ENCODE data around the gene SEPTIN12. TPM values are rescaled to one million over a fixed set of nuclear protein-coding genes. Genes with fewer than 3 reads are reported as not detected.

Gene SEPTIN12
- total and polyA plus RNA-seq, 11 donors, result 0.32 TPM; not detected in 10

DNA sequence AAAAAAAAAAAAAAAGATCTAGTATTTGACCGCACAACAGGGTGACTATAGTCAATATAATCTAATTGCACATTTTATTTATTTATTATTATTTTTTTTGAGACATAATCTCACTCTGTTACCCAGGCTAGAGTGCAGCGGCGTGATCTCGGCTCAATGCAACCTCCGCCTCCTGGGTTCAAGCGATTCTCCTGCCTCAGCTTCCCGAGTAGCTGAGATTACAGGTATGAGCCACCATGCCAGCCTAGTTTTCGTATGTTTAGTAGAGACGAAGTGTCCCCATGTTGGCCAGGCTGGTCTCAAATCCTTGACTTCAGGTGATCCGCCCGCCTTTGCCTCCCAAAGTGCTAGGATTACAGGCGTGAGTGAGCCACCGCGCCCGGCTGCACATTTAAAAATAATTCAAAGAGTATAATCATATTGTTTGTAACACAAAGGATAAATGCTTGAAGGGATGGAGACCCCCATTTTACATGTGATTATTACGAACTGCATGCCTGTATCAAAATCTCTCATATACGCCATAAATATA, 54.9 kb downstream of the SEPTIN12 start:
- 31 to 47% (median 41%) methylated on average over 17 of the region's 17 CpGs for WGBS, 4 donors
- no peak for TF ChIP-seq POLR2A (IDR thresholded peaks at IDR 0.05)
- TF ChIP-seq, protein P1, sequence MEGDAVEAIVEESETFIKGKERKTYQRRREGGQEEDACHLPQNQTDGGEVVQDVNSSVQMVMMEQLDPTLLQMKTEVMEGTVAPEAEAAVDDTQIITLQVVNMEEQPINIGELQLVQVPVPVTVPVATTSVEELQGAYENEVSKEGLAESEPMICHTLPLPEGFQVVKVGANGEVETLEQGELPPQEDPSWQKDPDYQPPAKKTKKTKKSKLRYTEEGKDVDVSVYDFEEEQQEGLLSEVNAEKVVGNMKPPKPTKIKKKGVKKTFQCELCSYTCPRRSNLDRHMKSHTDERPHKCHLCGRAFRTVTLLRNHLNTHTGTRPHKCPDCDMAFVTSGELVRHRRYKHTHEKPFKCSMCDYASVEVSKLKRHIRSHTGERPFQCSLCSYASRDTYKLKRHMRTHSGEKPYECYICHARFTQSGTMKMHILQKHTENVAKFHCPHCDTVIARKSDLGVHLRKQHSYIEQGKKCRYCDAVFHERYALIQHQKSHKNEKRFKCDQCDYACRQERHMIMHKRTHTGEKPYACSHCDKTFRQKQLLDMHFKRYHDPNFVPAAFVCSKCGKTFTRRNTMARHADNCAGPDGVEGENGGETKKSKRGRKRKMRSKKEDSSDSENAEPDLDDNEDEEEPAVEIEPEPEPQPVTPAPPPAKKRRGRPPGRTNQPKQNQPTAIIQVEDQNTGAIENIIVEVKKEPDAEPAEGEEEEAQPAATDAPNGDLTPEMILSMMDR (IDR thresholded peaks at IDR 0.05), result no peak
- no peaks in the 10 kb centered on the region for H3K27me3 ChIP-seq
- no peak for ATAC-seq
- peaks cover 0 to 17% (median 15%) of the 10 kb centered on the region in 12 donors for H3K4me1 ChIP-seq
- H3K36me3 ChIP-seq, result peaks cover 0 to 28% (median 17%) of the 10 kb centered on the region in 9 donors
- no peaks in the 10 kb centered on the region for H3K9me3 ChIP-seq
- intact Hi-C loops (cut with DNase I), result loop anchor here in 5 of 10 donors (5.0 to 10.0 kb wide), 4 partner anchors 36 to 224 kb away; partner anchors contain the start of gene SEC14L5 (in 3 of the 5)
- H3K27ac ChIP-seq, result peak overlapping the region in 8 of 12 donors; percentile 63 to 90 (median 84)
- no peak for DNase-seq
- peak overlapping the region; percentile 61 to 99 (median 91) for H3K4me3 ChIP-seq

DNA sequence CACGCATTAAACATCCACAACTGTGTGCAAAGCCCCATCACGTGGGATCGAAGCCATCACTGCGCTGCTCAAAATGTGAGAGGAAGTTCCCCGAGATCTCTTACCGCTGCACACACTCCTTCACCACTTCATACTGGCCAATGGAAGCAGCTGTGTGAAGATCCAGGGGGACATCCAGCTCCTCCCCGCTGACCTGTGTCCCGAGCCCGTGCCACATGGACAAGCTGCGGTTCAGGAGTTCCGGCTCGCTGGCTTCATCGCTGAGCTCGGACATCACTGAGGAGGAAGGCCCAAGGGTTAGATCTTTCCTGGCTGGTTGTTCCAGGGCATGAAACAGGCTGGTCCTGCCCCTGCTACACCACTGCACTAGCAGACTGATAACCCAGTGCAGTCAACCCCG, 58.3 kb downstream of the SEPTIN12 start:
- Histone ChIP-seq H3K36me3 (peaks cover 0 to 61% (median 42%) of the 10 kb centered on the region in 9 donors), H3K9me3 (no peaks in the 10 kb centered on the region), H3K27me3 (no peaks in the 10 kb centered on the region), H3K27ac (no peak overlapping the region), H3K4me3 (no peak overlapping the region), H3K4me1 (peaks cover 0 to 11% (median 8%) of the 10 kb centered on the region in 12 donors)
- DNase-seq (no peak), ATAC-seq (no peak)
- intact Hi-C loops (cut with DNase I), result loop anchor here in 5 of 10 donors (5.0 to 10.0 kb wide), 4 partner anchors 33 to 227 kb away; partner anchors contain the start of gene SEC14L5 (in 3 of the 5)
- no peak for TF ChIP-seq POLR2A (IDR thresholded peaks at IDR 0.05)
- WGBS, 4 donors, result 94 to 98% (median 95%) methylated on average over 15 of the region's 15 CpGs

DNA sequence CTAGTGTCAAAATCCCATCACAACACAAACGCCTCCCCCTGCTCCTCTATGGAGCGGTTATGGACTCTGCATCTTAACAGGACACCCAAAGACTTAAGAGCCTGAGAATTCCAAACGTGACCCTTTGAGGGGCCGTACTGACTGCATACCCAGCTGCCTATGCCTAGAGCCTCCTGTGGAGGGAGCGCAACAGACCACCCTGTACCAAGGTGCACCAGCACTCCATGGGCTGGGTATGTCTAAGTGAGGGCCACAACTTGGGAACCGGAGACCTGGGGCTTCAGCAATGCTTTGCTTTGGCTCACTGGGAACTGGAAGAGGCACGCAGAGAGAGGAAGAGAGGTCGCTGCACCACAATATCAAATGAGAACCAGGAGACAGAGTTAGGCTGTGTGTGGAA, 59.5 kb downstream of the SEPTIN12 start:
- ATAC-seq, result no peak

More for the DNA sequence above, 59.5 kb downstream of the SEPTIN12 start:
- H3K9me3 ChIP-seq, result no peaks in the 10 kb centered on the region
- H3K4me3 ChIP-seq, result no peak overlapping the region
- no peak overlapping the region for H3K27ac ChIP-seq
- 93 to 97% (median 95%) methylated on average over 8 of the region's 8 CpGs for WGBS, 4 donors
- intact Hi-C loops (cut with DNase I), result no loop called here
- DNase-seq, result no peak
- H3K4me1 ChIP-seq, result peaks cover 0 to 10% (median 6%) of the 10 kb centered on the region in 12 donors
- peaks cover 0 to 70% (median 53%) of the 10 kb centered on the region in 9 donors for H3K36me3 ChIP-seq
- no peaks in the 10 kb centered on the region for H3K27me3 ChIP-seq
- TF ChIP-seq POLR2A (IDR thresholded peaks at IDR 0.05), result no peak
- TF ChIP-seq, protein P1 (IDR thresholded peaks at IDR 0.05), result no peak

Other genes starting within 250 kb of the SEPTIN12 start
- 10 to 100 TPM; 44.6 to 51.1 (median 46.4) TPM for gene CDIP1, start 249.6 kb downstream of the SEPTIN12 start, total RNA-seq
- 10 to 100 TPM; 33.3 to 44.6 TPM for gene CDIP1, start 249.6 kb downstream of the SEPTIN12 start, polyA plus RNA-seq
- under 1 TPM in 7 of 9 donors, not detected in 2; 0.05 to 0.19 (median 0.15) TPM for gene C16orf96, start 232.0 kb downstream of the SEPTIN12 start, total RNA-seq
- gene C16orf96, start 232.0 kb downstream of the SEPTIN12 start, polyA plus RNA-seq, result under 1 TPM; 0.01 to 0.04 TPM
- gene UBALD1, start 173.5 kb downstream of the SEPTIN12 start, total RNA-seq, result 10 to 100 TPM in 8 of 9 donors, 1 to 10 TPM in 1; 9.1 to 38.9 (median 18.7) TPM
- 10 to 100 TPM; 23.7 to 33.9 TPM for gene UBALD1, start 173.5 kb downstream of the SEPTIN12 start, polyA plus RNA-seq
- gene MGRN1, start 163.5 kb downstream of the SEPTIN12 start, total RNA-seq, result 10 to 100 TPM; 28.5 to 75.0 (median 42.0) TPM
- 10 to 100 TPM; 17.9 to 36.9 TPM for gene MGRN1, start 163.5 kb downstream of the SEPTIN12 start, polyA plus RNA-seq
- gene NUDT16L1, start 94.8 kb downstream of the SEPTIN12 start, total RNA-seq, result 10 to 100 TPM; 33.1 to 65.2 (median 46.4) TPM
- 10 to 100 TPM; 47.5 to 51.0 TPM for gene NUDT16L1, start 94.8 kb downstream of the SEPTIN12 start, polyA plus RNA-seq
- 10 to 100 TPM in 2 of 9 donors, 1 to 10 TPM in 7; 5.1 to 12.5 (median 8.6) TPM for gene ANKS3, start 54.1 kb downstream of the SEPTIN12 start, total RNA-seq
- 10 to 100 TPM in 1 of 2 donors, 1 to 10 TPM in 1; 9.8 to 12.7 TPM for gene ANKS3, start 54.1 kb downstream of the SEPTIN12 start, polyA plus RNA-seq
- 1 to 10 TPM in 3 of 9 donors, under 1 TPM in 6; 0.34 to 3.4 (median 0.70) TPM for gene DNAAF8, start 53.8 kb downstream of the SEPTIN12 start, total RNA-seq
- 1 to 10 TPM; 1.7 TPM for gene DNAAF8, start 53.8 kb downstream of the SEPTIN12 start, polyA plus RNA-seq
- 10 to 100 TPM in 1 of 9 donors, 1 to 10 TPM in 8; 4.8 to 11.6 (median 6.5) TPM for gene ZNF500, start 21.2 kb downstream of the SEPTIN12 start, total RNA-seq
- gene ZNF500, start 21.2 kb downstream of the SEPTIN12 start, polyA plus RNA-seq, result 1 to 10 TPM; 5.7 to 7.1 TPM
- not detected for gene SMIM22, start 7.0 kb upstream of the SEPTIN12 start, total RNA-seq
- gene SMIM22, start 7.0 kb upstream of the SEPTIN12 start, polyA plus RNA-seq, result not detected
- 100 to 1,000 TPM in 4 of 9 donors, 10 to 100 TPM in 5; 58.4 to 167 (median 95.0) TPM for gene ROGDI, start 14.3 kb upstream of the SEPTIN12 start, total RNA-seq
- gene ROGDI, start 14.3 kb upstream of the SEPTIN12 start, polyA plus RNA-seq, result 100 to 1,000 TPM in 1 of 2 donors, 10 to 100 TPM in 1; 43.4 to 134 TPM
- gene GLYR1, start 58.9 kb upstream of the SEPTIN12 start, total RNA-seq, result 10 to 100 TPM; 54.3 to 96.6 (median 75.8) TPM
- gene GLYR1, start 58.9 kb upstream of the SEPTIN12 start, polyA plus RNA-seq, result 10 to 100 TPM; 51.3 to 67.2 TPM
- gene UBN1, start 59.1 kb upstream of the SEPTIN12 start, total RNA-seq, result 10 to 100 TPM; 25.0 to 77.9 (median 32.7) TPM
- 10 to 100 TPM; 20.3 to 34.2 TPM for gene UBN1, start 59.1 kb upstream of the SEPTIN12 start, polyA plus RNA-seq
- gene PPL, start 148.8 kb upstream of the SEPTIN12 start, total RNA-seq, result 10 to 100 TPM in 3 of 9 donors, 1 to 10 TPM in 6; 6.4 to 23.8 (median 8.3) TPM
- 1 to 10 TPM; 4.3 to 5.1 TPM for gene PPL, start 148.8 kb upstream of the SEPTIN12 start, polyA plus RNA-seq
- 10 to 100 TPM in 5 of 9 donors, 1 to 10 TPM in 4; 1.6 to 25.4 (median 11.6) TPM for gene SEC14L5, start 170.0 kb upstream of the SEPTIN12 start, total RNA-seq
- 1 to 10 TPM in 1 of 2 donors, under 1 TPM in 1; 0.11 to 5.0 TPM for gene SEC14L5, start 170.0 kb upstream of the SEPTIN12 start, polyA plus RNA-seq
- 10 to 100 TPM in 3 of 9 donors, 1 to 10 TPM in 6; 3.8 to 14.6 (median 8.9) TPM for gene NAGPA, start 245.6 kb upstream of the SEPTIN12 start, total RNA-seq
- 1 to 10 TPM; 6.4 to 6.5 TPM for gene NAGPA, start 245.6 kb upstream of the SEPTIN12 start, polyA plus RNA-seq